Measurements from ENCODE around the gene AGAP2. TPM values are rescaled to one million over a fixed set of nuclear protein-coding genes. Genes with fewer than 3 reads are reported as not detected.

The AGAP2 gene
- total RNA-seq, 1 experiment from 2014 or later: 2.0 TPM

DNA sequence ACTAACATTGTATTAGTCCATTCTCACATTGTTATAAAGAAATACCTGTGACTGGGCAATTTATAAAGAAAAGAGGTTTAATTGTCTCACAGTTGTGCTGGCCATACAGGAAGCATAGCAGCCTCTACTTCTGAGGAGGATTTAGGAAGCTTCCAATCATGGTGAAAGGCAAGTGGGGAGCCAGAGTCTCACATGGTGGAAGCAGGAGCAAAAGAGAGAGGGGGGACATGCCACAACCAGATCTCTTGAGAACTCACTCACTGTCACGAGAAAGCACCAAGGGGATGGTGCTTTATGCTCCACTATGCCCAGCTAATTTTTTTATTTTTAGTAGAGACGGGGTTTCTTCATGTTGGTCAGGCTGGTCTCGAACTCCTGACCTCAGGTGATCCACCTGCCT lies 31.3 kb downstream of the AGAP2 start:
- ChIA-PET CTCF (interaction anchor here (1.5 kb wide), 1 partner anchor 19 kb away, joined by 5 read pairs; no protein-coding TSS in a partner anchor), POLR2A (no interaction called here)
- no peak for TF ChIP-seq SMAD3 (CRISPR knock-in tag; IDR thresholded peaks at IDR 0.05; ENCODE audit: borderline replicate concordance)
- TF ChIP-seq, protein P1, sequence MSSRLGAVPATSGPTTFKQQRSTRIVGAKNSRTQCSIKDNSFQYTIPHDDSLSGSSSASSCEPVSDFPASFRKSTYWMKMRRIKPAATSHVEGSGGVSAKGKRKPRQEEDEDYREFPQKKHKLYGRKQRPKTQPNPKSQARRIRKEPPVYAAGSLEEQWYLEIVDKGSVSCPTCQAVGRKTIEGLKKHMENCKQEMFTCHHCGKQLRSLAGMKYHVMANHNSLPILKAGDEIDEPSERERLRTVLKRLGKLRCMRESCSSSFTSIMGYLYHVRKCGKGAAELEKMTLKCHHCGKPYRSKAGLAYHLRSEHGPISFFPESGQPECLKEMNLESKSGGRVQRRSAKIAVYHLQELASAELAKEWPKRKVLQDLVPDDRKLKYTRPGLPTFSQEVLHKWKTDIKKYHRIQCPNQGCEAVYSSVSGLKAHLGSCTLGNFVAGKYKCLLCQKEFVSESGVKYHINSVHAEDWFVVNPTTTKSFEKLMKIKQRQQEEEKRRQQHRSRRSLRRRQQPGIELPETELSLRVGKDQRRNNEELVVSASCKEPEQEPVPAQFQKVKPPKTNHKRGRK (CRISPR knock-in tag; IDR thresholded peaks at IDR 0.05; ENCODE audit: borderline replicate concordance): no peak
- TF ChIP-seq, protein P2, sequence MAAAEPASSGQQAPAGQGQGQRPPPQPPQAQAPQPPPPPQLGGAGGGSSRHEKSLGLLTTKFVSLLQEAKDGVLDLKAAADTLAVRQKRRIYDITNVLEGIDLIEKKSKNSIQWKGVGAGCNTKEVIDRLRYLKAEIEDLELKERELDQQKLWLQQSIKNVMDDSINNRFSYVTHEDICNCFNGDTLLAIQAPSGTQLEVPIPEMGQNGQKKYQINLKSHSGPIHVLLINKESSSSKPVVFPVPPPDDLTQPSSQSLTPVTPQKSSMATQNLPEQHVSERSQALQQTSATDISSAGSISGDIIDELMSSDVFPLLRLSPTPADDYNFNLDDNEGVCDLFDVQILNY (CRISPR knock-in tag; IDR thresholded peaks at IDR 0.05): no peak
- TF ChIP-seq, protein P3, sequence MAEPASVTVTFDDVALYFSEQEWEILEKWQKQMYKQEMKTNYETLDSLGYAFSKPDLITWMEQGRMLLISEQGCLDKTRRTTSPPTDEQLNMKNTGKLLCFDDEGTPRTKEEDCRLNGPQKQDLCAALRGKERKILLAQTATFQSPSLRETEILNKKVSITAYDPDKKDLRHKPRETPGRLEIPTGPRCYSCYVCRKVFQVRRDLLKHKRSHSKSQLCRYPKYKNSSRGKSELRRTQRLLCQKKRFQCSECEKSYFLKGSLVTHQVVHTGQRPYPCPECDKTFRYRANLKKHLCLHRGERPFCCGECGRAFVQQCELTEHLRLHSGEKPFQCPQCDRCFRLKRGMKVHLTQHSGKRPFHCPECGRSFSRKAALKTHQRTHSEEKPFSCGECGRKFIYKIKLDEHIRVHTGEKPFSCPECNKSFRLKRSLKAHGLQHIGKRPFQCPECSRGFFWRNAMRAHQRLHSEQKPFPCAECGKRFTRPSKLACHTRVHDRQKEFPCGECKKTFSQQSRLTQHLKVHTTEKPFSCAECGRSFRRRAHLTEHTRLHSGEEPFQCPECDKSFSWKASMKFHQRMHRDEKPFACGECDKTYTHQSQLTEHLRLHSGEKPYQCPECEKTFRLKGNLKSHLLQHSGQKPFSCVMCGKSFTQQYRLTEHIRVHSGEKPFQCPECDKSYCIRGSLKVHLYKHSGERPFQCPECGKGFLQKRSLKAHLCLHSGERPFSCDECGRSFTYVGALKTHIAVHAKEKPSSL (CRISPR knock-in tag; conservative IDR thresholded peaks at IDR 0.05): no peak

DNA sequence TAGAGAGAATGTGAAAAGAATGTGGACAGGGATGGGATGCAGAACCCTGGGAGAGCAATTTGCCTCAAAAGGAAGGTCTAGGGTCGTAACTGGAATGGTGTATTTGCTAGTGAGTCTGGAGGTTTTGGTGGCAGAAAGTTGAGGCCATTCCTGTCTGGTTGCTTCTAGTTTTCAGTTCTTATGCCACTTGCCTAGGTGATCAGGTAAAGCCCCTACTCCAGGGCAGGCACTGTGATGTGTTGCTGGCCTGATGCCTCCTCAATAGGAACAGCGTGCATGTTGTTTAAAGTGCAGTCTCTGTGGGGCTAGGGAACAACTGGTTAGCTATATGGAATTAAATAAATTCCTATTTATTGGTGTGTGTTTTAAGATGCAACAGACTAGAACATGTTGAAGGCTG lies 38.2 kb downstream of the AGAP2 start:
- Mint-ChIP-seq H3K4me3 (no peak overlapping the region), H3K9me3 (peaks cover 5% of the 10 kb centered on the region), H3K27ac (no peak overlapping the region), H3K36me3 (peaks cover 22% of the 10 kb centered on the region), H3K4me1 (no peaks in the 10 kb centered on the region), H3K27me3 (ENCODE audit: low read depth) (no peaks in the 10 kb centered on the region)
- ATAC-seq (no peak), DNase-seq (ENCODE audit: low spot score) (no peak)
- TF ChIP-seq PRRX2 (CRISPR knock-in tag; IDR thresholded peaks at IDR 0.05): no peak
- TF ChIP-seq, protein P4, sequence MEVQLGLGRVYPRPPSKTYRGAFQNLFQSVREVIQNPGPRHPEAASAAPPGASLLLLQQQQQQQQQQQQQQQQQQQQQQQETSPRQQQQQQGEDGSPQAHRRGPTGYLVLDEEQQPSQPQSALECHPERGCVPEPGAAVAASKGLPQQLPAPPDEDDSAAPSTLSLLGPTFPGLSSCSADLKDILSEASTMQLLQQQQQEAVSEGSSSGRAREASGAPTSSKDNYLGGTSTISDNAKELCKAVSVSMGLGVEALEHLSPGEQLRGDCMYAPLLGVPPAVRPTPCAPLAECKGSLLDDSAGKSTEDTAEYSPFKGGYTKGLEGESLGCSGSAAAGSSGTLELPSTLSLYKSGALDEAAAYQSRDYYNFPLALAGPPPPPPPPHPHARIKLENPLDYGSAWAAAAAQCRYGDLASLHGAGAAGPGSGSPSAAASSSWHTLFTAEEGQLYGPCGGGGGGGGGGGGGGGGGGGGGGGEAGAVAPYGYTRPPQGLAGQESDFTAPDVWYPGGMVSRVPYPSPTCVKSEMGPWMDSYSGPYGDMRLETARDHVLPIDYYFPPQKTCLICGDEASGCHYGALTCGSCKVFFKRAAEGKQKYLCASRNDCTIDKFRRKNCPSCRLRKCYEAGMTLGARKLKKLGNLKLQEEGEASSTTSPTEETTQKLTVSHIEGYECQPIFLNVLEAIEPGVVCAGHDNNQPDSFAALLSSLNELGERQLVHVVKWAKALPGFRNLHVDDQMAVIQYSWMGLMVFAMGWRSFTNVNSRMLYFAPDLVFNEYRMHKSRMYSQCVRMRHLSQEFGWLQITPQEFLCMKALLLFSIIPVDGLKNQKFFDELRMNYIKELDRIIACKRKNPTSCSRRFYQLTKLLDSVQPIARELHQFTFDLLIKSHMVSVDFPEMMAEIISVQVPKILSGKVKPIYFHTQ (CRISPR knock-in tag; IDR thresholded peaks at IDR 0.05): no peak
- TF ChIP-seq, protein P5, sequence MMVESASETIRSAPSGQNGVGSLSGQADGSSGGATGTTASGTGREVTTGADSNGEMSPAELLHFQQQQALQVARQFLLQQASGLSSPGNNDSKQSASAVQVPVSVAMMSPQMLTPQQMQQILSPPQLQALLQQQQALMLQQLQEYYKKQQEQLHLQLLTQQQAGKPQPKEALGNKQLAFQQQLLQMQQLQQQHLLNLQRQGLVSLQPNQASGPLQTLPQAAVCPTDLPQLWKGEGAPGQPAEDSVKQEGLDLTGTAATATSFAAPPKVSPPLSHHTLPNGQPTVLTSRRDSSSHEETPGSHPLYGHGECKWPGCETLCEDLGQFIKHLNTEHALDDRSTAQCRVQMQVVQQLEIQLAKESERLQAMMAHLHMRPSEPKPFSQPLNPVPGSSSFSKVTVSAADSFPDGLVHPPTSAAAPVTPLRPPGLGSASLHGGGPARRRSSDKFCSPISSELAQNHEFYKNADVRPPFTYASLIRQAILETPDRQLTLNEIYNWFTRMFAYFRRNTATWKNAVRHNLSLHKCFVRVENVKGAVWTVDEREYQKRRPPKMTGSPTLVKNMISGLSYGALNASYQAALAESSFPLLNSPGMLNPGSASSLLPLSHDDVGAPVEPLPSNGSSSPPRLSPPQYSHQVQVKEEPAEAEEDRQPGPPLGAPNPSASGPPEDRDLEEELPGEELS (CRISPR knock-in tag; IDR thresholded peaks at IDR 0.05): no peak
- TF ChIP-seq, protein P6, sequence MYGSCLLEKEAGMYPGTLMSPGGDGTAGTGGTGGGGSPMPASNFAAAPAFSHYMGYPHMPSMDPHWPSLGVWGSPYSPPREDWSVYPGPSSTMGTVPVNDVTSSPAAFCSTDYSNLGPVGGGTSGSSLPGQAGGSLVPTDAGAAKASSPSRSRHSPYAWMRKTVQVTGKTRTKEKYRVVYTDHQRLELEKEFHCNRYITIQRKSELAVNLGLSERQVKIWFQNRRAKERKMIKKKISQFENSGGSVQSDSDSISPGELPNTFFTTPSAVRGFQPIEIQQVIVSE (CRISPR knock-in tag; IDR thresholded peaks at IDR 0.05; ENCODE audit: borderline replicate concordance): no peak
- TF ChIP-seq, protein P7, sequence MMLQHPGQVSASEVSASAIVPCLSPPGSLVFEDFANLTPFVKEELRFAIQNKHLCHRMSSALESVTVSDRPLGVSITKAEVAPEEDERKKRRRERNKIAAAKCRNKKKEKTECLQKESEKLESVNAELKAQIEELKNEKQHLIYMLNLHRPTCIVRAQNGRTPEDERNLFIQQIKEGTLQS (CRISPR knock-in tag; conservative IDR thresholded peaks at IDR 0.05): no peak
- TF ChIP-seq ZNF121 (CRISPR knock-in tag; IDR thresholded peaks at IDR 0.05): no peak
- TF ChIP-seq, protein P8, sequence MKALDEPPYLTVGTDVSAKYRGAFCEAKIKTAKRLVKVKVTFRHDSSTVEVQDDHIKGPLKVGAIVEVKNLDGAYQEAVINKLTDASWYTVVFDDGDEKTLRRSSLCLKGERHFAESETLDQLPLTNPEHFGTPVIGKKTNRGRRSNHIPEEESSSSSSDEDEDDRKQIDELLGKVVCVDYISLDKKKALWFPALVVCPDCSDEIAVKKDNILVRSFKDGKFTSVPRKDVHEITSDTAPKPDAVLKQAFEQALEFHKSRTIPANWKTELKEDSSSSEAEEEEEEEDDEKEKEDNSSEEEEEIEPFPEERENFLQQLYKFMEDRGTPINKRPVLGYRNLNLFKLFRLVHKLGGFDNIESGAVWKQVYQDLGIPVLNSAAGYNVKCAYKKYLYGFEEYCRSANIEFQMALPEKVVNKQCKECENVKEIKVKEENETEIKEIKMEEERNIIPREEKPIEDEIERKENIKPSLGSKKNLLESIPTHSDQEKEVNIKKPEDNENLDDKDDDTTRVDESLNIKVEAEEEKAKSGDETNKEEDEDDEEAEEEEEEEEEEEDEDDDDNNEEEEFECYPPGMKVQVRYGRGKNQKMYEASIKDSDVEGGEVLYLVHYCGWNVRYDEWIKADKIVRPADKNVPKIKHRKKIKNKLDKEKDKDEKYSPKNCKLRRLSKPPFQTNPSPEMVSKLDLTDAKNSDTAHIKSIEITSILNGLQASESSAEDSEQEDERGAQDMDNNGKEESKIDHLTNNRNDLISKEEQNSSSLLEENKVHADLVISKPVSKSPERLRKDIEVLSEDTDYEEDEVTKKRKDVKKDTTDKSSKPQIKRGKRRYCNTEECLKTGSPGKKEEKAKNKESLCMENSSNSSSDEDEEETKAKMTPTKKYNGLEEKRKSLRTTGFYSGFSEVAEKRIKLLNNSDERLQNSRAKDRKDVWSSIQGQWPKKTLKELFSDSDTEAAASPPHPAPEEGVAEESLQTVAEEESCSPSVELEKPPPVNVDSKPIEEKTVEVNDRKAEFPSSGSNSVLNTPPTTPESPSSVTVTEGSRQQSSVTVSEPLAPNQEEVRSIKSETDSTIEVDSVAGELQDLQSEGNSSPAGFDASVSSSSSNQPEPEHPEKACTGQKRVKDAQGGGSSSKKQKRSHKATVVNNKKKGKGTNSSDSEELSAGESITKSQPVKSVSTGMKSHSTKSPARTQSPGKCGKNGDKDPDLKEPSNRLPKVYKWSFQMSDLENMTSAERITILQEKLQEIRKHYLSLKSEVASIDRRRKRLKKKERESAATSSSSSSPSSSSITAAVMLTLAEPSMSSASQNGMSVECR (CRISPR knock-in tag; IDR thresholded peaks at IDR 0.05; ENCODE audit: borderline replicate concordance): no peak
- TF ChIP-seq, protein P9, sequence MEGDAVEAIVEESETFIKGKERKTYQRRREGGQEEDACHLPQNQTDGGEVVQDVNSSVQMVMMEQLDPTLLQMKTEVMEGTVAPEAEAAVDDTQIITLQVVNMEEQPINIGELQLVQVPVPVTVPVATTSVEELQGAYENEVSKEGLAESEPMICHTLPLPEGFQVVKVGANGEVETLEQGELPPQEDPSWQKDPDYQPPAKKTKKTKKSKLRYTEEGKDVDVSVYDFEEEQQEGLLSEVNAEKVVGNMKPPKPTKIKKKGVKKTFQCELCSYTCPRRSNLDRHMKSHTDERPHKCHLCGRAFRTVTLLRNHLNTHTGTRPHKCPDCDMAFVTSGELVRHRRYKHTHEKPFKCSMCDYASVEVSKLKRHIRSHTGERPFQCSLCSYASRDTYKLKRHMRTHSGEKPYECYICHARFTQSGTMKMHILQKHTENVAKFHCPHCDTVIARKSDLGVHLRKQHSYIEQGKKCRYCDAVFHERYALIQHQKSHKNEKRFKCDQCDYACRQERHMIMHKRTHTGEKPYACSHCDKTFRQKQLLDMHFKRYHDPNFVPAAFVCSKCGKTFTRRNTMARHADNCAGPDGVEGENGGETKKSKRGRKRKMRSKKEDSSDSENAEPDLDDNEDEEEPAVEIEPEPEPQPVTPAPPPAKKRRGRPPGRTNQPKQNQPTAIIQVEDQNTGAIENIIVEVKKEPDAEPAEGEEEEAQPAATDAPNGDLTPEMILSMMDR (IDR thresholded peaks at IDR 0.05): no peak
- TF ChIP-seq JAZF1 (CRISPR knock-in tag; IDR thresholded peaks at IDR 0.05): no peak
- ChIA-PET POLR2A (interaction anchor here (0.6 kb wide), 1 partner anchor 115 kb away, joined by 10 read pairs; no protein-coding TSS in a partner anchor), CTCF (no interaction called here)

More for the DNA sequence above, 31.3 kb downstream of the AGAP2 start:
- no peaks in the 10 kb centered on the region for H3K4me1 Mint-ChIP-seq
- DNase-seq (ENCODE audit: low spot score) (no peak), ATAC-seq (no peak)
- no peak overlapping the region for H3K4me3 Mint-ChIP-seq
- H3K27ac Mint-ChIP-seq: no peak overlapping the region
- no peaks in the 10 kb centered on the region for H3K27me3 Mint-ChIP-seq (ENCODE audit: low read depth)
- peaks cover 12% of the 10 kb centered on the region for H3K9me3 Mint-ChIP-seq
- peaks cover 24% of the 10 kb centered on the region for H3K36me3 Mint-ChIP-seq
